IPS-15b (cell line): ENCODE measurements around the gene ABCC4.

Experiments used
- H3K27me3 ChIP-seq: one replicate; pipeline ENCODE4 v1.6.1; 2013; ENCODE audit warnings: low read length; ENCODE audit not compliant: control insufficient read depth, insufficient read depth
- H3K36me3 ChIP-seq: one replicate; pipeline ENCODE4 v1.6.1; 2013; ENCODE audit warnings: low read length; ENCODE audit not compliant: control insufficient read depth, insufficient read depth
- H3K4me1 ChIP-seq: one replicate; pipeline ENCODE4 v1.6.1; 2013; ENCODE audit warnings: mild to moderate bottlenecking, low read length; ENCODE audit not compliant: control insufficient read depth, insufficient read depth
- H3K4me3 ChIP-seq: one replicate; pipeline ENCODE4 v1.5.1; 2013; ENCODE audit warnings: low read depth, low read length
- H3K9ac ChIP-seq: one replicate; pipeline ENCODE4 v1.6.1; 2013; ENCODE audit warnings: low read depth, mild to moderate bottlenecking, low read length
- H3K9me3 ChIP-seq: one replicate; pipeline ENCODE4 v1.6.1; 2013; ENCODE audit warnings: mild to moderate bottlenecking, low read length; ENCODE audit not compliant: control insufficient read depth, insufficient read depth

Gene ABCC4

DNA sequence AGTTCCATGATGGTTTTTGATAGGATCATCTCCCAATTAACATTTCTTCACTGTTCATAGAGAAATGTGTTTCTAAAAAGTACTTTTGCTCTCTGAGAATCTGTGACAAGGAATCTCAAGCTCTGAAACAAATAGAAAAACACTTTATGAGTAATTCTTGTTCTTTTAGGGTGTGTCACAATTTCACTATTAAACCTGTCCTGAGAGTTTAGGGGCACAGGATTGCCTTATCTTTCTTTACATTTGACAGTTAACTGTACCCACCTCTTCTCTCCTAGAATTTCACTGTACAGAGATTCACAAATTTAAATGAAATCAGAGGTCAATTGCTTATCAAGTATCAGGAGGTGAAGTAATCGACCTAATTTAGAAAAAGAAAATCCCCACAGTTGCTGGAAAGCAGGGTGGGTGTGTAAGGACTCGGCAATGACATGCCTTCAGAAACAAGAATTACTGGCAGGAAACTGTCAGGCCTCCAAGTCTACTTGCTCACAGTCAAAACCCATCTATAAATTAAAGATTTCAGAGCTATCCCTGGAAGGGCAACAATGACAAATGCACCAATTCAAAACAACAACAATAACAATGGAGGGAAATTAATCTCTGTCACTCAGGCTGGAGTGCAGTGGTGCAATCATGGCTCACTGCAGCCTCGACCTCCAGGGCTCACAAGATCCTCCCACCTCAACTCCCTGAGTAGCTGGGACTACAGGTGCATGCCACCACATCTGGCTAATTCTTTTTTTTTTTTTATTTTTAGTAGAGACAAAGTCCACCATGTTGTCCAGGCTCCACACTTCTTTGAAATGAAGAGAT lies 250.2 kb downstream of the ABCC4 start:
- H3K4me3 ChIP-seq: no peak overlapping the region
- no peaks in the 10 kb centered on the region for H3K27me3 ChIP-seq
- no peaks in the 10 kb centered on the region for H3K4me1 ChIP-seq
- H3K9ac ChIP-seq: no peak overlapping the region
- H3K9me3 ChIP-seq: no peaks in the 10 kb centered on the region
- no peaks in the 10 kb centered on the region for H3K36me3 ChIP-seq

DNA sequence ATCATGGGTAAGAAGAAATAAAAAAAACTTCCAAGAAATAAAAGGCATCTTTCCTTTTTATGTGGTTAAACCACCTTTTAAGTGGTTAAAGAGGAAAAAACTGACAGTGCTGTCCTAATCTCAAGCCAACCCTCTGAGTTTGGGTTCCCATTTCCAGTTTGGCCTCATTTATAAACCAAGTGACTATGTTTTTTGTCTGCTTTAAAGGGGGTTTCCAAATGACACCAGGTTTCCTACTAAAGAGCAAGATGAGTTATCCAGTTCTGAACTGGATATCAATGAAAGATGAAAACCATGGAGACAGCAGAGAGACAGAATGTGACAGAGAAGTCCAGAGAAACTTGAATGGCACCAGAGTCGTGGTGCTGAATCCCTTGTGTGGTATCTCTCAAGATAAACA lies 251.5 kb downstream of the ABCC4 start:
- Histone ChIP-seq H3K4me1 (no peaks in the 10 kb centered on the region), H3K9me3 (no peaks in the 10 kb centered on the region), H3K27me3 (no peaks in the 10 kb centered on the region), H3K9ac (no peak overlapping the region), H3K4me3 (no peak overlapping the region), H3K36me3 (no peaks in the 10 kb centered on the region)

DNA sequence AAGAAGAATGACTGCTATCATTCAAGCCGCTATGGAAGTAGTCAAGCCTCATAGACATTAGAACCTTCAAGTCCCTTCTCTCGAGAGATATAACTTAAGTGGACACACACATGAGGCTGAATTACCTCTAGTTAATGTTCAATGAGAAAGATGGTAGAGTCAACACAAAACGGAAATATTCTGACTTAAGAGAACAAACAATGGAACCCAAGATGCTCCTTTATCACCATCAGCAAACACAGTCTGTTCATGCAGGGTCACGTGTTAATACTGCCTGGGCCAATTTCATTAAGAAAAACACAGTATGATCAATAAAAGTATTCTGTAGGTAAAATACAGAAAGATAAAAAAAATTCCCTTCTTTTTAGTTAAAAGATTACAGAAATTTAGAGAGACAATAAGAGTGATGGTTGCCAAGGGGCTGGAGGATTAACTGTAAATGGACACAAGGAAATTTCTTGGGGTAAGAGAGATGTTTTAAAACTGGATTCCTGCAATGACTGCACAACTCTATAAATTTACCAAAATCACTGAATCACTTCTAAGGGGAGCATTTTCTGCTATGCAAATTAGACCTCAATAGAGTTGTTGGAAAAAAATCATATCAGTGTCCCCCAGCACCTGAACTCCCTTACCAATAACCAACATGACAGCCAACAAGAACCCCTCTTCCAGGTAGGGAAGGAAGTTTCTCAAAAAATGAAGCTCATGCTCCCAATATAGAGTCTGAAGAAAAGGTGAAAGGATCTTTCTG lies 256.6 kb downstream of the ABCC4 start:
- no peak overlapping the region for H3K4me3 ChIP-seq
- no peaks in the 10 kb centered on the region for H3K36me3 ChIP-seq
- no peaks in the 10 kb centered on the region for H3K27me3 ChIP-seq
- H3K9ac ChIP-seq: no peak overlapping the region
- H3K4me1 ChIP-seq: no peaks in the 10 kb centered on the region
- H3K9me3 ChIP-seq: no peaks in the 10 kb centered on the region

GRCh38 chr13:95039415-95039814 lies 261.8 kb downstream of the ABCC4 start:
- H3K4me3 ChIP-seq: no peak overlapping the region
- H3K9ac ChIP-seq: no peak overlapping the region
- H3K36me3 ChIP-seq: no peaks in the 10 kb centered on the region
- no peaks in the 10 kb centered on the region for H3K9me3 ChIP-seq
- no peaks in the 10 kb centered on the region for H3K27me3 ChIP-seq
- peaks cover 7% of the 10 kb centered on the region for H3K4me1 ChIP-seq

DNA sequence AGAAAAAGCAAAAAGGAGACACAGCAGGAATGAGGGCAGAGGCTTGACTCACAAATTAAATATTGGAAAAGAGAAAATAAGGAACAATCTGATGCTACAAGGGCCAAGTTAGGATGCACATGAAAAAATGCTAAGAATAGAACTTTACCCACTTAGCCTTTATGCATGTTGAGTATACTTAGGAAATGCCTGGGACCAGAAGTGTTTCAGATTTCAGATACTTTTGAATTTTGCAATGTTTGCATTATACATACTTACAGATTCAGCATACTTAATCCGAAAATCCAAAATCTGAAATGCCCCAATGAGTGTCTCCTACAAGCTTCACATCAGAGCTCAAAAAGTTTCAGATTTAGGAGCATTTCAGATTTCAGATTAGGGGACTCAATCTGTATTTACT lies 262.3 kb downstream of the ABCC4 start:
- H3K27me3 ChIP-seq: no peaks in the 10 kb centered on the region
- H3K4me1 ChIP-seq: peaks cover 7% of the 10 kb centered on the region
- H3K9ac ChIP-seq: no peak overlapping the region
- no peaks in the 10 kb centered on the region for H3K9me3 ChIP-seq
- no peak overlapping the region for H3K4me3 ChIP-seq
- H3K36me3 ChIP-seq: no peaks in the 10 kb centered on the region

DNA sequence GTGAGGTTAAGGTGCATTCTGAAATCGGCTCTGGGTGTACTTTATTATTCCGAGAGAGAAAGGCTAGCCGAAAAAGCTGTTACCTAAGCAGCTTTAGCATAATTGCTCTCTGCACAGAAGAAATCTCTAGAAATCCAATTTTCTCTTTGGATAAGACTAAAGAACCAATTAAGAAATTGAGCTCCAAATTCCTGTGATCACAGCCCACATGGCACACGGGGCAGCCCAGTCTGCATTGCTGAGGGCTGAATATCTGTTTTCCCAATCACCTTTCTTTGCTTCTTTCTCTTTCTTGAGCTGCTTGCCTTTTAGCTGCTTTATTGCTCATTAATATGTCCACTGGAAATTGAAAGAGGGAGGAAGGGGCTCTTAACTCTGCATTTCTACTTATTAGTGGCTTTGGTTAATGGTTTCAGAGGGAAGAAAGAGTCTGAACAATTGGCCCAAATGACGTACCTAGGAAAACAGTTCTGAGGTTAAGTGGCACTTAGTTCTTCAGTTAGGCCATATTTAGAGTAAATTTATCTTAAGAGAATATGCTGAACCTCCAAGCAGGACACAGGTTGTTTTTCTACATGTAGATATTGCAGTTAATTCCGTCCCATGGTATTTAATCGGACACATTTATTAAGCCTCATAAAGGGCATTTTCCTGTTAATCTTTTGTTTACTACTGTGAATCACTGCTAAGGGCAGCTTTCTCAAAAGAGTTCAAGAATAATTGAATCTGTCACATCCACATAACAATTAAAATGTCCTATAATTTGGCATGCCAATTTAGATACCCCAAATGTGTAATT lies 265.7 kb downstream of the ABCC4 start:
- Histone ChIP-seq H3K36me3 (no peaks in the 10 kb centered on the region), H3K9me3 (no peaks in the 10 kb centered on the region), H3K4me1 (peaks cover 7% of the 10 kb centered on the region), H3K4me3 (no peak overlapping the region), H3K9ac (no peak overlapping the region), H3K27me3 (no peaks in the 10 kb centered on the region)

DNA sequence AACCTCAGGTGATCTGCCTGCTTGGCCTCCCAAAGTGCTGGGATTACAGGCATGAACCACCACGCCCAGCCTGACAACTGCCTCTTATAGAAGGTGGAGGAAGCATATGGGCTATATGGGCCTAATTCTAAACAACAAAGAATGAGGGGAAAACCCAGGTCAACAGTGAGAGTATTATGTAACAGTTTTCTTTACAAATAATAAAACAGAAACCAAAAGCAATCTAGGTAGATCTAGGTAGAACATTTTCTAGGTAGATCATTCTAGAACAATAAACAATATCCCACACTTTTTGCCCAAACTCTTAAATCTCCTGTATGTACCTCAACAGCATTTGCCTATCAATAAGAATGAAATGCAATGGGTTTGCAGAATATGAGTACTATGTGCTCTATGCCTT lies 267.4 kb downstream of the ABCC4 start:
- Histone ChIP-seq H3K27me3 (no peaks in the 10 kb centered on the region), H3K9ac (no peak overlapping the region), H3K36me3 (no peaks in the 10 kb centered on the region), H3K9me3 (no peaks in the 10 kb centered on the region), H3K4me3 (no peak overlapping the region), H3K4me1 (peaks cover 7% of the 10 kb centered on the region)

GRCh38 chr13:95032121-95032520 lies 269.1 kb downstream of the ABCC4 start:
- no peak overlapping the region for H3K9ac ChIP-seq
- no peaks in the 10 kb centered on the region for H3K9me3 ChIP-seq
- H3K36me3 ChIP-seq: no peaks in the 10 kb centered on the region
- H3K4me3 ChIP-seq: no peak overlapping the region
- no peaks in the 10 kb centered on the region for H3K27me3 ChIP-seq
- peaks cover 7% of the 10 kb centered on the region for H3K4me1 ChIP-seq

- H3K36me3 ChIP-seq: no peaks in the 10 kb centered on the region
- H3K9me3 ChIP-seq: no peaks in the 10 kb centered on the region
- no peaks in the 10 kb centered on the region for H3K27me3 ChIP-seq
- peaks cover 5% of the 10 kb centered on the region for H3K4me1 ChIP-seq
- H3K9ac ChIP-seq: no peak overlapping the region
- H3K4me3 ChIP-seq: no peak overlapping the region
Measured at GRCh38 chr13:95030821-95031343, 270.4 kb downstream of the ABCC4 start.

DNA sequence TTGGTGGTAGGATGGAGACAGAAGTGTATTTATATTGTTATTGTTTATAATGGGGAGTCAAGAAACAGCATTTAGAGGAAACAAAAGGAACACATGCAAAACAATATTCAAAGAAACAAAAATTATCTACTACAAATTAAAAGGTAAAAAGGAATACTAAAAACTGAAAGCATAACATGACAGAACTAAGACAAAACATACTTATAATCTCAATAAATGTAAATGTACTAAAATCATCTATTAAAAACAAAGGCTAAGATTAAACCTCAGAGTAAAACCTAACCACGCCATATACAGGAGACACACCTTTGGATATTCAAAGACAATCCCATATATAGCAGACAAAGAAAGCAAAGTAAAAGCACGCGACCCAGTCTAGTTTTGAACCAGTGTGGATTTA lies 273.6 kb downstream of the ABCC4 start:
- Histone ChIP-seq H3K4me1 (no peaks in the 10 kb centered on the region), H3K27me3 (no peaks in the 10 kb centered on the region), H3K9ac (no peak overlapping the region), H3K4me3 (no peak overlapping the region), H3K36me3 (no peaks in the 10 kb centered on the region), H3K9me3 (no peaks in the 10 kb centered on the region)

DNA sequence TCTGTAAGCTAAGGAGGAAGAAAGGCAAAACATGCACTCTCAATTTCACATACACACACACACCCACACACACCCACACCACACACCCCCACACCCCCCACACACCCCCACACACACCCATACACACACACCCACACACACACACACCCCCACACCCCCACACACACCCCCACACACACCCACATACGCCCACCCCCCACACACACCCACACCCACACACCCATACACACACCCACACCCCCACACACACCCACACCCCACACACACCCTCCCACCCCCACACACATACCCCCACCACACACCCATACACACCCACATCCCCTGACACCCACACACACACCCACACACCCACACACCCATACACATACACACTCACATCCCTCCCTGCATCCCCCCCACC lies 276.1 kb downstream of the ABCC4 start:
- no peaks in the 10 kb centered on the region for H3K4me1 ChIP-seq
- H3K4me3 ChIP-seq: no peak overlapping the region
- no peak overlapping the region for H3K9ac ChIP-seq
- no peaks in the 10 kb centered on the region for H3K9me3 ChIP-seq
- H3K36me3 ChIP-seq: no peaks in the 10 kb centered on the region
- no peaks in the 10 kb centered on the region for H3K27me3 ChIP-seq
